NB4 (cell line): ENCODE measurements around the gene DSCAM.

Source experiments
- MYC ChIP-seq: IDR thresholded peaks from 2 replicates; pipeline ENCODE4 v1.6.1; 2011; ENCODE audit warnings: low read depth, low read length
- POLR2A ChIP-seq: IDR thresholded peaks from 2 replicates; pipeline ENCODE4 v1.6.1; 2011; ENCODE audit warnings: mild to moderate bottlenecking; ENCODE audit not compliant: insufficient read length; ENCODE audit errors: extremely low read depth
- TF ChIP-seq, protein P1 (sequence below): IDR thresholded peaks from one replicate; pipeline ENCODE4 v1.5.1; 2012; ENCODE audit warnings: low read depth, low read length

DNA sequence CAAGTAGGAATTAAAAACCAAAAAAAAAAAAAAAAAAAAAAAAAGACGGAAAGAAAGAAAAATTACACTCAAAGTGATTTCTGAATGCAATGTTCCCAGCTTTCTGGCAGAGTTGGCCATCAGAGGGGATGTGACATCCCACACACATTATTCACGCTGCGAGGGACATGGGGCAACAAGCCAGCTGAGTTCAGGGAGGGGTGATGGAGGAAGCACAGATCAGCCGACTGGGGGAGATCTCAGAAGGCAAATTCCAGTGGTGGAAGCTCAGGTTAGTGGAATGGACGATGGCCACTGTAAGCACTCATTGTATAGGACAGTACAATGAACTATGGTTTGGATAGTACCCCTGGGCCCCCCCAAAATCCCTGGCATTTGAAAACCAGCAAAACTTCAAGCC lies 667.8 kb downstream of the DSCAM start:
- TF ChIP-seq, protein P1, sequence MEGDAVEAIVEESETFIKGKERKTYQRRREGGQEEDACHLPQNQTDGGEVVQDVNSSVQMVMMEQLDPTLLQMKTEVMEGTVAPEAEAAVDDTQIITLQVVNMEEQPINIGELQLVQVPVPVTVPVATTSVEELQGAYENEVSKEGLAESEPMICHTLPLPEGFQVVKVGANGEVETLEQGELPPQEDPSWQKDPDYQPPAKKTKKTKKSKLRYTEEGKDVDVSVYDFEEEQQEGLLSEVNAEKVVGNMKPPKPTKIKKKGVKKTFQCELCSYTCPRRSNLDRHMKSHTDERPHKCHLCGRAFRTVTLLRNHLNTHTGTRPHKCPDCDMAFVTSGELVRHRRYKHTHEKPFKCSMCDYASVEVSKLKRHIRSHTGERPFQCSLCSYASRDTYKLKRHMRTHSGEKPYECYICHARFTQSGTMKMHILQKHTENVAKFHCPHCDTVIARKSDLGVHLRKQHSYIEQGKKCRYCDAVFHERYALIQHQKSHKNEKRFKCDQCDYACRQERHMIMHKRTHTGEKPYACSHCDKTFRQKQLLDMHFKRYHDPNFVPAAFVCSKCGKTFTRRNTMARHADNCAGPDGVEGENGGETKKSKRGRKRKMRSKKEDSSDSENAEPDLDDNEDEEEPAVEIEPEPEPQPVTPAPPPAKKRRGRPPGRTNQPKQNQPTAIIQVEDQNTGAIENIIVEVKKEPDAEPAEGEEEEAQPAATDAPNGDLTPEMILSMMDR = no peak
- TF ChIP-seq POLR2A = no peak
- no peak for TF ChIP-seq MYC
